ENCODE data around the gene TINCR.
A peak's percentile ranks its signal among the peaks of the same experiment; 100 is the strongest.

TINCR gene

GRCh38 chr19:5579286-5579685 lies 11.5 kb upstream of the TINCR start:
- peak overlapping the region; percentile 87 for H3K27ac ChIP-seq
- TF ChIP-seq CTCF (conservative IDR thresholded peaks at IDR 0.05): no peak

GRCh38 chr19:5578097-5578846 lies 10.5 kb upstream of the TINCR start:
- peak; percentile 92 for TF ChIP-seq CTCF (conservative IDR thresholded peaks at IDR 0.05)
- H3K27ac ChIP-seq: peak overlapping the region; percentile 87

- TF ChIP-seq CTCF (conservative IDR thresholded peaks at IDR 0.05): no peak
- no peak overlapping the region for H3K27ac ChIP-seq
These were observed 7.8 kb upstream of the TINCR start for GRCh38 chr19:5575590-5575989.

- no peak overlapping the region for H3K27ac ChIP-seq
- TF ChIP-seq CTCF (conservative IDR thresholded peaks at IDR 0.05): no peak
These were observed 5.0 kb upstream of the TINCR start for GRCh38 chr19:5572556-5573286.

GRCh38 chr19:5571777-5572176 lies 4.0 kb upstream of the TINCR start:
- TF ChIP-seq CTCF (conservative IDR thresholded peaks at IDR 0.05): no peak

GRCh38 chr19:5567970-5568407 lies 236 bp upstream of the TINCR start:
- no peak overlapping the region for H3K27ac ChIP-seq

More at GRCh38 chr19:5571777-5572176, 4.0 kb upstream of the TINCR start:
- H3K27ac ChIP-seq: no peak overlapping the region

More at GRCh38 chr19:5567970-5568407, 236 bp upstream of the TINCR start:
- TF ChIP-seq CTCF (conservative IDR thresholded peaks at IDR 0.05): no peak

Data from VCaP (cell line).